Urothelium cell line (cell line): ENCODE results near the gene ATXN1.
"Not testable (repeated sequence)": the region's sequence is repeated elsewhere in the genome, so short reads cannot be mapped to it uniquely, and the experiment has no call there.

Experiments used
- DNase-seq: peaks from one replicate; pipeline ENCODE4 v3.0.0; 2011; ENCODE audit warnings: low spot score, mixed read lengths
- FAIRE-seq: peaks from 2 replicates; lab custom pipeline; 2011; peaks lifted over from hg19 to GRCh38; lab: Jason Lieb, UNC

Gene ATXN1

DNA sequence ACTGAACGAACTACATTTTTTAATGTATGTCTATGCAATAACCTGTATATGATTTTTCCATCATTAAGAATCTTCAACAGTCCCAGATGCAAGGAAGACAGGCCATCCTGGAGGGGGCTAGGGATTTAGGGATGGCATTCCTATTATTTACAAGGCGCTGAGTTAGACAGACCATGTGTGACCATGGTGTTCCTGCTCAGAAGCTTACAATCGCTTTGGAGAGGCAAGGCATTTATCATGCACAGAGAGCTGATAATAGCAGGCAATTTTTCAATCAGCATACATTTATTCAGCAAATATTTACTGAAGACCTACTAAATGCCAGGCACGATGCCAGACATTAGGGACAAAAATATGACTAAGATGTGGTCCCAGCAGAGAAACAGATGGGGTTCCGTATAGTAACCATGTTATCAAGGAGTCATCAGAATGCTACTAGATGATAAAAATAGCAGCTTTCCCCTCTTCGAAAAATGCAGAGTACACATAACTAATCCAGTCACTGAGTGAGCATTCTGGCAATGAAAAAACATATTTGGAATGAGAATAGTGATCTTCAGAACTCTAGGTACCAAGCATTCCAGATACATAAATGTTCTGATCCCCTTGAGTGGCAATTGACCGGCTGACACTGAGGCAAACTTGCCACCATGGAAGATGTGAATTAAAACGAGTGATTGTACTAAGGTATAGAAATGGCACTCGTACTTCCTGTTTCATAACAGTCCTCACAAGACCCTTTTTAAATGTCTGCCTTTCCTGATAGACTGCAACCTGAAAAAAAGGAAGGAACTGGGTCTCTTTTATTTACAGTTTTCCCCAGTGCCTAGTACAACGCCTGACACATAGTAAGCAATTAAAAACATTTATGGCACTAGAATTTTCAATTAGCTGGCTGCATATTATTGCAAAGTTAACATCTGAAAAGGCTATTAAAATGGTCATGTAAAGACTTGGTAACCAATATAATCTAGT is 135.7 kb downstream of the ATXN1 start:
- DNase-seq, result no peak
- no peak for FAIRE-seq

DNA sequence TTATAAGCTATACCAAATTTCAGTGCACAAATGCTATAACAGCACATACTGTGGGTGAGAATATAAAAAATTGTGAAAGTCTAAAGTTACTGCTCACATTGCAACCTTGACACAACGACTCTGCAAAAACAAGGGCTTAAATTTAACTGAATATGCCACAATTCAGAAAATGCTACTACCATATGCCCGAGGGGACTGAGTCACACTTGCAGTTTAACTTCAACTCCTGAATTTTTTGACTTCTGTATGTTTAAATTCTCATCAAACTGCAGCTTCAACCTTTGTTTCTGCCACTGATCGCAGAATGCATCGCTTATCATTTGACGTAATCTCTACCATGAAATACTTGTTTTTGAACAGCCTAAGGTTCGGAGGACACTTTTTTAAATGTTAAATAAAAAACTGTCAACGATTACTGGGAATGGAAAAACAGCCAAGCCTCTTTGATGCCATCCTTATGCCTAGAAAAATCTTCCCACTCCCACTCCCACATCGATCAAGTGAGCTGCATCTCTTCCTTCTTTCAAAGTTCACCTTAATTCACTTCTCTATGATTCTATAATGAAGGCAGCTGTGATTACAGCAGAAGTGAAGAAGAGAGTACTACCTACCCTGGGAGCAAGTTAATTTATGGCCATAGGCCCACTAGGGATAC is 136.5 kb downstream of the ATXN1 start:
- FAIRE-seq, result no peak
- DNase-seq, result no peak

DNA sequence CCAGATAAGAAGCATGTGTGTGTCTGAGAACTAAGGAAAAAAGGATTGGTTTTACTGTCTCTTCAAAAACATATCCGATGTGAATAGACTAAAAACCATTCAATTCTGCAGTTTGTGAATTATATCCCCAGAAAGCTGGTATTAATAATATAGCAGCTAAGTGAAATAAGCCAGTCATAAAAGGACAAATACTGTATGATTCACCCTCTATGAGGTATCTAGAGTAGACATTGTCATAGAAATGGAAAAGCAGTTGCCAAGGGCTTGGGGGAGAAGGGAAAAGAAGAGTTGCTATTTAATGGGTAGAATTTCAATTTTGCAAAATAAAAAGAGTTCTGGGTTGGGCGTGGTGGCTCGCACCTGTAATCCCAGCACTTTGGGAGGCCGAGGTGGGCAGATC is 137.5 kb downstream of the ATXN1 start:
- DNase-seq, result no peak
- no peak for FAIRE-seq

DNA sequence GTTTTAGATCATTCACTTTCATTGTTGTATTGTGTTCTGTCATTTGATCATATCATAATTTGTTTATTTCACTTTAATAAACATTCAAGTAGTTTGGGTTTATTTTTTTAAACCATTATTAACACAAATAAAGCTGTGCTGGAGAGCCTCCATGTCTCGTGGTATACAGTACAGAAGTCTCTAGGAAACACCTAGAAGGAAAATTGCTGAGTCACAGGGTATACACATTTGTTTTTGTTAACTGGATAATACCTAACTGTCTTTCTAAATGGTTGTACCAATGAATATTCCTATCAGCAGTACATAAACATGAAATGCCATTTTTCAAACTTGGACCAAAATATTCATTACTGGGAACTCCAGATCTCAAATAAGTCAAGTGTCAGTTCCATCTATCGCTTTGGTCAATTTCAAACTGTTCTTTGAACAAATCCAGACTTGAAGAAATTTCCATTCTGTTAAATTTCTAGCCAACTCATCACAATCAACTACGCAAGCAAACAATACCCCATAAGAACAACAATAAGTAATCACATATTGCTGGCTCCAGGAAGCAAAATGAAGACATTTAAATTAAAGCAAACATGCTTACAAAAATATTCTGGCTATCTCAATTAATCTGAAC is 138.1 kb downstream of the ATXN1 start:
- no peak for DNase-seq
- no peak for FAIRE-seq

DNA sequence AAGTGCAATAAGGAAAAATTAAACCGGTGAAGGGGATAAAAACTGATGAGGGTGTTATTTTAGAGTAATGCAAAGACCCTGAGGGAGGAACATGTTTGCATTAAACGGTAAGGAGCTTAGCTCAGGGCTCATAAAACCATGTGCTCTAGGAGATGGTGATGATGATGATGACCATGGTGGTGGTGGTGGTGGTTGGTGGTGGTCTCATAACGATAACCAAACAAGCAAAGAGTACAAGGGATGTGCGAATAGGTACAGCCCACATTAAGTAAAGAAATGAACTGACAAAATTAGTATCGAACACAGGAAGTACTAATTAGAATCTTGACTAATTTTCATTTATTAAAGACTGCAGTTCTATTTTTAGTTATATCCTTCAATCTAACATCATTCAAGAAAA is 139.1 kb downstream of the ATXN1 start:
- DNase-seq, result no peak
- FAIRE-seq, result no peak

DNA sequence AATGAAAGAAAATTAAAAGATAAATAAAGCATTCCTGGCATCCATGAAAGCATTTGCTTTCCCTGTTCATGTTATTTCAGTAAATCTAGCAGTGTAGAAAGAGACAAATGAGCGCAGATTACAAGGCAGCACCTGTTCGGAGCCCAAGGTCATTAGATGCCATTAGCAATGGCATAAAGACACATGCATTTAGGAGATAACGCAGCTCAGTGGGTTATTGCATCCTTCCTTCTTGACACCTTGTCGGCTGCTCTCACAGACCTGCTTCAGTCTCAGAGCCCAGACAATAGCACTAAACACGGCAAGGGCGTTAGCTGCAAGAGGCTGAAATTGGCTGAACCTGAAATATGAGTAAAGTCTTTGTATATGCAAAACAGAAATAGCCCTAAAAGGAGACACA is 140.3 kb downstream of the ATXN1 start:
- no peak for FAIRE-seq
- no peak for DNase-seq

DNA sequence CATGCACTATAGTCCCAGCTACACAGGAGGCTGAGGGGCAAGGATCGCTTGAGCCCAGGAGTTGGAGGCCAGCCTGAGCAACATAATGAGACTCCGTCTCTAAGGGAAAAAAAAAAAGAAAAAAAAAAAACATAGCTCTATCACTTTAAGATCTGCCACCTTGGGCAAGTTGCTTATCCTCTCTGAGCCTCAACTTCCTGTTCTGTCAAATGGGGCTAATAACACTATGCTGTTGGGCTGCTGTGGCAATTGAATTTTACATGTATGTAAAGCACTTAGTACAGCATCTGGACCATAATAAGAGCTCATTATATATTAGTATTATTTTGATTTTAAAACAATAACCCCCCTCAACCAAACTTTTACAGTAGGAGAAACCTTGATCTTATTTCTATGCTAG is 141.5 kb downstream of the ATXN1 start:
- DNase-seq, result no peak
- no peak for FAIRE-seq

DNA sequence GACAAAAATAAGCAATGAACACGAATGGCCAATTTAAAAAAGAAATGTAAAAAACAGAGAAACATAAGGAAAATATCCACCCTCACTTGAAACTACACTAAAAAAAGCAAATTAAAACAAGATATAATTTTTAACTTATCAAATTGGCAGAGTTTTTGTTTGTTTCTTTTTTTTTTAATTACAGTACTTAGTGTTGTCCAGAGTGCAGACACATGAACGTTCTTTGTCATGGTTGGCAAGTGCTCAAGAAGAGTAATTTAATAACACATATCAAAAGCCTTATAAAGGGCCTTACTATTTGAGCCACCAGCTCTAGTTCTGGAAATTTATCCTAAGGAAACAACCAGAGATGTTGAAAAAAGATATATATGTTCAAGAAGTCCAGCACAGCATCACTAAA is 142.3 kb downstream of the ATXN1 start:
- no peak for DNase-seq
- FAIRE-seq, result no peak

DNA sequence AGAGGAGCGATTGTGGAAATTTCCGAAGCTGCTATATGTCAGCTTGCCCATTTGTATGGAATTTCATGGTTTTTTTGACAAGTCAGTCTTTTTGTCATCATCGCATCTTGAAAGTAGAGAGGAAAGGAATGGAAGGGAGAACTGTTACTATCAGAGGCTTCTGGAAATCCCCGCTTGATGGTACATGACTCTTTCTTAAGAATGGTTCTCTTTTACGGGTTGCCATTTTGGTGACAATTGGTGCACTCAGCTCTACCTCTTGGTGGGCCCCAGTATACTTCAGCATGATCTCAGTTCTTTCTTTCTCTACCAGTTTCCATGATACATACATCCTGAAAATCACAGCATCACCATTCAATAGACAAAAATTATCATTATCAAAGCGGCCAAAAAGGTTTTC is 146.0 kb downstream of the ATXN1 start:
- FAIRE-seq, DNase-seq: not testable (repeated sequence)

DNA sequence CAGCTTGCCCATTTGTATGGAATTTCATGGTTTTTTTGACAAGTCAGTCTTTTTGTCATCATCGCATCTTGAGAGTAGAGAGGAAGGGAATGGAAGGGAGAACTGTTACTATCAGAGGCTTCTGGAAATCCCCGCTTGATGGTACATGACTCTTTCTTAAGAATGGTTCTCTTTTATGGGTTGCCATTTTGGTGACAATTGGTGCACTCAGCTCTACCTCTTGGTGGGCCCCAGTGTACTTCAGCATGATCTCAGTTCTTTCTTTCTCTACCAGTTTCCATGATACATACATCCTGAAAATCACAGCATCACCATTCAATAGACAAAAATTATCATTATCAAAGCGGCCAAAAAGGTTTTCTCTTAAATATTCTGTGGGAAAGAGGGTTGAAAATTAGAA is 147.1 kb downstream of the ATXN1 start:
- FAIRE-seq, DNase-seq: not testable (repeated sequence)

DNA sequence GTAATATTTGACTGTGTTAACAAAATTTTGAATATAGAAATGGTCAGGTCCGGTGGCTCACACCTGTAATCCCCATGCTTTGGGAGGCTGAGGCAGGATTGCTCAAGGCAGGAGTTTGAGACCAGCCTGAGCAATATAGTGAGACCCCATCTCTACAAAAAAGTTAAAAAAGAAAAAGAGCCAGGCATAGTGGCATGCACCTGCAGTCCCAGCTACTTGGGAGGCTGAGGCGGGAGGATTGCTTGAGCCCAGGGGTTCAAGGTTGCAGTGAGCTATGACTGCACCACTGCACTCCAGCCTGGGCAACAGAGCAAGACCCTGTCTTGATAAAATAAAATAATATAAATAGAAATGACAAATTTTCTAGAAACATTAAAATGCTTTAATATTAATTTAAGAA is 147.8 kb downstream of the ATXN1 start:
- not testable (repeated sequence) for DNase-seq, FAIRE-seq

DNA sequence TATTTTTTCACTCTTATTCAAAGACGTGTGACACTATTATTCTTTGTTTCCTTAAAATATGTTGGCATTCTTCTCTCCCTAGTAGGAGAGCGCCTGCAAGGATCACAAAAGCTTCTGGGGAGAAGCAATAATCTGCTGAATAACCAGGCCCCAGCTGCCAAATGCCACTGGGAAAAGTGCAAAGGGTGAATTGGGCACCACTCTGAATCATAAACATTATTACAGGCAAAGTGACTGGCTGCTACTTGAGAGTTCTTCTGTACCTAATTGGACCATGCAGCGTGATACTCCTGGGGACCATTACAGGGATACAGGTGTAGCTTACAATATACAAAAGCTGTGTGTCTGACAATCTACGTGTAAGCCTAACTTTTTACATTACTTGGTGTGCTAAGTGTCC is 152.8 kb downstream of the ATXN1 start:
- no peak for DNase-seq
- no peak for FAIRE-seq

DNA sequence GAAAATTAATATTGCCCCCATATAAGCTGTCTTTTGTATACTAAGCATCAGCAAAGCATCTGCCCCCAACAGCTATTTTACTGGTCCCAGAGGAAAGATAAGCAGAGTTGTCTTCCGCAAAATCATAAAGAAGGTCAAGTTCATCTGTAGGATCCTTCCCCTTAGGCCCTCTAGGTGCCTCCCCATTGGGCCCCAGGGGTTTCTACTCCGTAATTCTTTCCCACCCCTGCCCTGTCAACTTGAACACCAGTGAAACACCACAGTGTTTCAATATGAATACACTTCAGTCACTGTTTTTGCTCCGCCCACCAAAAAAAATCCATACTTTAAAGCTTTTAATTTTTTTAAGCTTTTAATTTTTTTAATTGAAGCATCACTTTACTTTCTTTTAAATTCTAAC is 159.2 kb downstream of the ATXN1 start:
- no peak for DNase-seq
- no peak for FAIRE-seq

DNA sequence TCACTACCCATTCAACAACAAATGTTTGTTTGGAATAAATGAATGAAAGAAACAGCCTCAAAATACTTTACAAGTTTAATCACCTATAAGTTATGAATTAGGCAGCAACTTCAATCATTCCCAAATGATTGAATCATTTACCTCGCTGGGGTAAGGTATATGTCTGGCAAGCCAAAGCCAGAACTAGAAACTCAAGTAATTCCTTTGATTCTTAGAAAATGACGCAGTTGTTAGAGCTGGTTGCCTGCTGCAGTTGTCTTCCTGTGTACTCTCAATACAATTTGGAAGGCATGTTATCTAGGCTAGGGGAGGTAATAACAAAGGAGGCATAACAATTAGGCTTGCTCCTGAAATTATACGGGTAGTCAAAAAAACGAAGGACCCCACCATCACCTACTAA is 160.6 kb downstream of the ATXN1 start:
- DNase-seq (no peak), FAIRE-seq (no peak)

DNA sequence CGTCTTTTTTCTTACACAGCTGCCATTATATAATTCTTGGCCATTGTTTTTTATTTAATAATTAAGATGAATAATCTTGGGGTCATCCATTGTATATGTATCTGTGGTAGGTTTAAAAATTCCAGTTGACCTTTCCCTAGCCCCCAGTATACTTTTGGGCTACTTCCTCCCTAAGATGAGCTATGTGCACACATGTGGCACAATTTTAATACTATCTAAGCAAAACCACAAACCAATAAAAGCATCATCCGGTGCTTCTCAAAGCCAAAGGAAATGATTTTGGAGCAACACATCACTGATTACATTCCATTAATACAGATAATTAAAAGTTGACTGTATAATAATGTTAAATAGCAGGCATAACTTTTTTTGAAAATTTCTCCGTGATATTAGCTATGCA is 161.2 kb downstream of the ATXN1 start:
- no peak for FAIRE-seq
- DNase-seq, result no peak

DNA sequence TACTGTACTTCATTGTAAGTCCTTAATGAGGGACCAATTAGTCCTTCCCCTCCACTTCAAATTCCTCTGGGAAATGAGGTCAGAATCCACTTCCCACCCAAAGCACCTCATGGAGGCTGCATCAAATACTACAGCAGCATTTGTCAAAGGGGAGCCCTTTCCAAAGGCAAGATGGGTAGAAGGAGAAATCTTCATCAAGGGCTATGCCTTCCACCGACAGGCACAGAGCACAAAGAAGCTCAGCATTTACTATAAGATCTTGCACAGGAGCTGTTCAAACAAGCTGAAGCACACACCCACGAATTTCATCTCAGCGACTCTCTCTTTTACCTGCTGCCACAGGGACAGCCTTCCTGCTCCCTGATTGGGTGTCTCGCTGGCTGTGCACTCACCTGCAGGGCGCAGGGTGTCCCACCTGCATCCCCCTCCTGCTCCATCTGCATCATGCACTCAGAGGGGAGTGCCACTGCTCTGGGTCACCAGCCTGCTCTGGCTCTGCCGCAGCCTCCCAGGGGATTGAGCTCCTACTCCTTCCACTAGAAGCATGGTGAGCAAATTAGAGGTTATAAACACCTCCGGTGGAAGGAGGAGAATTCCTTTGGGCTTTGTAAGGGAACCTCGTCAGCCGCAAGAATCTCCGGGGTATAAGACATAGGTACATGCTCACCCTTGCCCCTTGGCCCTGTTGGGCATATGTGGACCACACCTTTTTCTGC is 164.5 kb downstream of the ATXN1 start:
- FAIRE-seq (no peak), DNase-seq (peak; percentile 23)

DNA sequence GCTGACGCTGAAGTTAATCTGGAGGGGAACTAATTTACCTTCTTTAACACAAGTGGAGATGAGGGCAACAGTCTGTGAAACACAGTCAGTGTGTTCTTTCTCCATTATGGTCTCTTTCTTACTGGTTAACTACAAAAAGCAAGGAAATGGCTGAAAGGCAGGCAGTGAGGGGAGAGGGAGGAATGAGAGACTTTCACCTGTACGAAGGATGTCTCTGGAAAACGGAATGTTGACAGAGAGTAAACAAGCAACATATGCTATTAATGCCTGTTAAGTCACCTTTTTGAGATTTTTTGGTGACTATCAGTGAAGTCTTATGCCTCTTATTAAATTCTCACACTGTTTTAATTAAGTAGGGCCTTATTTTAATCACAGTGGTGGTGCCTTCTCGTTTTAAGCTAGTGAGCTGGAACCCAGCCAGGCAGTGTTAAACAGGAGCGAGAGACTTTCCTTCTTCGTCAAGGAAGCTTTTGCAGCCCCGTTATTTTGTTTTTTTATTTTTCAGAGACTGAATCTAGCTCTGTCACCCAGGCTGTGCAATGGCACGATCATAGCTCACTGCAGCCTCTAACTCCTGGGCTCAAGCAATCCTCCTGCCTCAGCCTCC is 165.6 kb downstream of the ATXN1 start:
- DNase-seq, result no peak
- no peak for FAIRE-seq

DNA sequence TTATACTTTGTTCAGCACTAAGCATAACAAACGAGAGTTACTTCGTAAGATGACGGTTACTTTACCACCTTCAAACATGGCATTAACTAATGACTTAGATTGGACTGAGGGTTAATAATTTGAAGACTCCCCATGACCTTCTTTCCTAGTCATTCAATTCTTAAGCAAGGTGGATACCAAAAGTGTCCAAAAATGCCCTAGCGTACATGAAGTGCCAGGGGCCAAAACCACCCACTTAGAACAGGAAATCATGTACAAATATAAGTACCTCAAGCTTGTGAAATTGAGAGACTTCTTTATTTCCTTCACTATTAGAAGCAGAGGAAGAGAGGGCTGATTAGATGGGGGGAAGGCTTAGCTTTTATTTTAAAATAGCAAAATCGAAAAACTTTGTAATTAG is 166.4 kb downstream of the ATXN1 start:
- DNase-seq, result no peak
- no peak for FAIRE-seq

DNA sequence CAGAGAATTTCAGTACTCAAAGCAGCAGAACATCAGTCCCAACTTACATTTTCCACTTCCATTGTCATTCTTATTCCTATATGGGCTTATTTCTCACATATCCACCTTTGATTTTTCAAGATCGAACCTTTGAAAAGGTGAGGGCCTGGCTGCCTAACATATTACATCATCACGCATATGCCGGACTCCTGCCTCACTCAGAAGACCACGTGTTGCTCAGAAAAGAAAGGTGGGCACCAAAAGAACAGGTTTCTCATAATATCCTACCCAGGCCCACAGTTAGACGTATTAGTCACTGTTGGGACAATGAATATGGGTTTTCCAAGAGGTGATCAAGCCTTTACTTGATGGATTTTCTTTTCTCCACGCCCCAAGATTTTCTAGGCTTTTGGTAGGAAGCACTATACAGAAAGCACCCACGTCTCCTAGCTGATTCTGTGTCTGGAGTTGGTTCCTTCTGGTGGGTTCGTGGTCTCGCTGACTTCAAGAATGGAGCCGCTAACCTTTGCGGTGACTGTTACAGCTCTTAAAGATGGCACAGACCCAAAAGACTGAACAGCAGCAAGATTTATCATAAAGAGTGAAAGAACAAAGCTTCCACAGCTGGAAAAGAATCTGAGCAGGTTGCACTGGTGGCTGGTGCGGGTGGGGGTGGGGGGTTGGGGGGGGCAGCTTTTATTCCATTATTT is 168.9 kb downstream of the ATXN1 start:
- FAIRE-seq (no peak), DNase-seq (no peak)
